ENCODE results near the gene CSNK2B. TPM values are rescaled to one million over a fixed set of nuclear protein-coding genes. Genes with fewer than 3 reads are reported as not detected.
A peak's percentile ranks its signal among the peaks of the same experiment; 100 is the strongest.

Gene CSNK2B
- total and polyA plus RNA-seq, 9 of the 15 experiments (the other 6 are each of a cell fraction or from before 2014, with no cell fraction given), result 120 to 1,126 (median 529) TPM

DNA sequence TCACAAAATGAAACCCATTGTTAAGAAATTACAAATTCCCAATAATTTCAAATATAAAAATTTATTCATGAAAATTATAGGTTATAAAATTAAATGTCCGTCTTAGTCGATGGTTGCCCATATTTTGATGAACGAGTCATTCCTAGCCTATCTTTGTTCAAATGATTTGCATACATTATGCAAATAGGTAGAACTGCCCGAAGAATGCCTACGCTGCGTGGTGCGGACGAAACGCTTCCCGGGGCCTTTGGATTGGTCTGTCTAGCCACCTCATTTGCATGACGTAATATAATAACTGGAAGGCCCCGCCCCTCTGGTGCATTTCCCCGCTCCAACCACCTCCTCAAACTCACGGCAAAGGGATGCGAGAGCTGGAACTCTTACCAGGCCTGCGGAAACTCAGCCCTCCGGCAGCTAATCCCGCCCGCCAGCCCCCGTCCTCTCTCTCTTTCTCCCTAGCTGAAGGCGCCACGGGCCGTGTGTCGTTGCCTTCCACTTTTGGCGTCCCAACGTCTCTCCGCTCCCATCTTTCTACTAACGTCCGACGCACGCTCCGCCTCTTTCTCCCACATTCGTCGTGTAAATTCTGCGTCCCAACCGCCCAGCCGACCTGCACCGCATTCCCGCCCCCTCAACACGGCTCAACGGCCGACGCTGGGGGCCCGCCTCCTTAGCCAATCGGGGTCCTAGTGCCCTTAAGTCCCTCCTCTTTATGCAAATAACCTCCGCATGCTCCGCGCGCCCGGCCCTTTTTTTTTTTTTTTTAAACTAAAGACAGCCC is 45.9 kb upstream of the CSNK2B start (continued):
- TF ChIP-seq POLR2AphosphoS2 (IDR thresholded peaks at IDR 0.05; ENCODE audit: low read length), result peak; percentile 76; the same call in 1 of the 2 replicates
- 0 out of 4 replicates have a peak, but pooled peaks of 1 of the 2 experiments have one; percentile 77 for TF ChIP-seq SIN3A (IDR thresholded peaks at IDR 0.05; ENCODE audit: borderline replicate concordance in 2 of 2, control insufficient read depth in 1 of 2, low read depth in 2 of 2, low read length in 2 of 2)
- peak; percentile 53; the same call in 1 of the 2 replicates for TF ChIP-seq ZBTB17 (CRISPR knock-in tag; IDR thresholded peaks at IDR 0.05)
- no peak for TF ChIP-seq ZNF146 (CRISPR knock-in tag; IDR thresholded peaks at IDR 0.05; ENCODE audit: unreplicated experiment)
- TF ChIP-seq DPF2 (IDR thresholded peaks at IDR 0.05), result peak; percentile 65
- TF ChIP-seq MCM5 (IDR thresholded peaks at IDR 0.05; ENCODE audit: low read depth), result no peak
- no peak for TF ChIP-seq TFAM (CRISPR knock-in tag; conservative IDR thresholded peaks at IDR 0.05)
- no peak for TF ChIP-seq NONO (IDR thresholded peaks at IDR 0.05; ENCODE audit: low read depth in 2 of 2, low read length in 1 of 2)
- TF ChIP-seq, protein P1, sequence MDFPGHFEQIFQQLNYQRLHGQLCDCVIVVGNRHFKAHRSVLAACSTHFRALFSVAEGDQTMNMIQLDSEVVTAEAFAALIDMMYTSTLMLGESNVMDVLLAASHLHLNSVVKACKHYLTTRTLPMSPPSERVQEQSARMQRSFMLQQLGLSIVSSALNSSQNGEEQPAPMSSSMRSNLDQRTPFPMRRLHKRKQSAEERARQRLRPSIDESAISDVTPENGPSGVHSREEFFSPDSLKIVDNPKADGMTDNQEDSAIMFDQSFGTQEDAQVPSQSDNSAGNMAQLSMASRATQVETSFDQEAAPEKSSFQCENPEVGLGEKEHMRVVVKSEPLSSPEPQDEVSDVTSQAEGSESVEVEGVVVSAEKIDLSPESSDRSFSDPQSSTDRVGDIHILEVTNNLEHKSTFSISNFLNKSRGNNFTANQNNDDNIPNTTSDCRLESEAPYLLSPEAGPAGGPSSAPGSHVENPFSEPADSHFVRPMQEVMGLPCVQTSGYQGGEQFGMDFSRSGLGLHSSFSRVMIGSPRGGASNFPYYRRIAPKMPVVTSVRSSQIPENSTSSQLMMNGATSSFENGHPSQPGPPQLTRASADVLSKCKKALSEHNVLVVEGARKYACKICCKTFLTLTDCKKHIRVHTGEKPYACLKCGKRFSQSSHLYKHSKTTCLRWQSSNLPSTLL (IDR thresholded peaks at IDR 0.05), result no peak
- TF ChIP-seq, protein P2, sequence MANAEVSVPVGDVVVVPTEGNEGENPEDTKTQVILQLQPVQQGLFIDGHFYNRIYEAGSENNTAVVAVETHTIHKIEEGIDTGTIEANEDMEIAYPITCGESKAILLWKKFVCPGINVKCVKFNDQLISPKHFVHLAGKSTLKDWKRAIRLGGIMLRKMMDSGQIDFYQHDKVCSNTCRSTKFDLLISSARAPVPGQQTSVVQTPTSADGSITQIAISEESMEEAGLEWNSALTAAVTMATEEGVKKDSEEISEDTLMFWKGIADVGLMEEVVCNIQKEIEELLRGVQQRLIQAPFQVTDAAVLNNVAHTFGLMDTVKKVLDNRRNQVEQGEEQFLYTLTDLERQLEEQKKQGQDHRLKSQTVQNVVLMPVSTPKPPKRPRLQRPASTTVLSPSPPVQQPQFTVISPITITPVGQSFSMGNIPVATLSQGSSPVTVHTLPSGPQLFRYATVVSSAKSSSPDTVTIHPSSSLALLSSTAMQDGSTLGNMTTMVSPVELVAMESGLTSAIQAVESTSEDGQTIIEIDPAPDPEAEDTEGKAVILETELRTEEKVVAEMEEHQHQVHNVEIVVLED (CRISPR knock-in tag; IDR thresholded peaks at IDR 0.05), result peak; percentile 87
- no peak for TF ChIP-seq ZNF217 (CRISPR knock-in tag; IDR thresholded peaks at IDR 0.05)
- TF ChIP-seq ZHX1 (conservative IDR thresholded peaks at IDR 0.05; ENCODE audit: low read length), result 0 out of 2 replicates have a peak, but pooled peaks have one; percentile 20
- peak in 1 of 2 experiments; percentile 58; a peak in 1 of 3 replicates for TF ChIP-seq CBX3 (IDR thresholded peaks at IDR 0.05; ENCODE audit: borderline replicate concordance in 1 of 2, low read length in 2 of 2)
- TF ChIP-seq POU5F1 (IDR thresholded peaks at IDR 0.05; ENCODE audit: borderline replicate concordance, low read depth, low read length, partially characterized antibody), result no peak
- TF ChIP-seq MECOM (CRISPR knock-in tag; IDR thresholded peaks at IDR 0.05), result no peak
- TF ChIP-seq HDGF (IDR thresholded peaks at IDR 0.05), result no peak
- TF ChIP-seq U2AF1 (optimal IDR thresholded peaks at IDR 0.05; ENCODE audit: low read depth, low read length), result no peak
- TF ChIP-seq, protein P3, sequence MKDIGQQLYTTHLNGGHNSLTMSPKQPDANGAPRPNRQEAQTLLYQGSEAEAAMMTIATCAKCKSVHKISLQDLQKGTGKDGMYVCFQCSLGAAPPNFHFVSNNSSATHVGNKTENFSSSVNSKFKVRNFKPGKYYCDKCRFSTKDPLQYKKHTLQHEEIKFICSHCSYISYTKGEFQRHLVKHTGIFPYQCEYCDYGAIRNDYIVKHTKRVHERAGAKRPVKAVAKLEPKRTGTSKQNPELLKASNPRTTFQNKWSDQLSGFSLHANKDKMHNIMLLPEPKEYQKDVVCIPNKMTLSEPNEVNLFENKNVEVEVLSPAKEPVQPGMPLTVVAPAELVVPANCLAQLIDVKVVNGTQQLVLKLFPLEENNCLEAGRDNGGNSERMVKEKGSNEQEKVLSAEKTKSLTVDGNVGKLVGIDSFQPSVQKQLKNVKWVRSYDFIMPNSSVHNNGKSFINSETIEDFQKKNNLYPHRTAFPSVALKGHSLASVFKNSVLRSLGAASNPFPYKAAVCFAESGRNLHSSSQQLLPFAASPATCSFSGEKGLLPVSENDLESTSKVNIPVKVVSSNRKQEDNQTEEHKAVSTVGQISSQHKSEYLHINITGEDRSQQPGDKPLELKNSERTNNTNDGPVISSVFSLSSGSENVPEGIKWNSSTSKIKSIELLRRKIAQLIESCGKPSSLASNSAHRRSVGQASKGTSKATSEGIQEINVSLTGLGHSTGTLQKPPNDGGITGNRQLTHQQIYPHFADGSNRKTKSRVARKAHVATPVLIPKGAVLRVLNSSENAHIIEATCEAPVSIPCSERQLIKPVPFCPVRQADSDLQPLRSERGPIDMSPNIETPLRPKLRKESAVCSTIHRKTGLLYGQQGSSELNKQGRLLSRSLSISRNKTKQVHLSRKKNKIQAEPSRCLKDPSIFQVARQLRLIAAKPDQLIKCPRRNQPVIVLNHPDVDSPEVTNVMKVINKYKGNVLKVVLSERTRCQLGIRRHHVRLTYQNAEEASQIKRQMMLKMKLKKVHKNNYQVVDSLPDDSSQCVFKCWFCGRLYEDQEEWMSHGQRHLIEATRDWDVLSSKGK (CRISPR knock-in tag; IDR thresholded peaks at IDR 0.05), result no peak
